Nephron progenitor cell (in vitro differentiated cells): ENCODE results near the gene MEMO1.
"Not testable (repeated sequence)": the region's sequence is repeated elsewhere in the genome, so short reads cannot be mapped to it uniquely, and the experiment has no call there.

ENCODE experiments used
- DNase-seq: peaks from one replicate; pipeline ENCODE4 v3.0.0; 2021
- H3K27ac Mint-ChIP-seq: 2 replicates; pipeline ENCODE4 v1.8.0; 2021; ENCODE audit warnings: mild to moderate bottlenecking, moderate library complexity, mixed read lengths
- H3K27me3 Mint-ChIP-seq: 2 replicates; pipeline ENCODE4 v1.8.0; 2021; ENCODE audit warnings: mild to moderate bottlenecking, low read depth, mixed read lengths; ENCODE audit not compliant: poor library complexity
- H3K36me3 Mint-ChIP-seq: 2 replicates; pipeline ENCODE4 v1.8.0; 2021; ENCODE audit warnings: low read depth, mixed read lengths
- H3K4me1 Mint-ChIP-seq: 2 replicates; pipeline ENCODE4 v1.8.0; 2021; ENCODE audit warnings: mixed read lengths
- H3K4me3 Mint-ChIP-seq: 2 replicates; pipeline ENCODE4 v1.8.0; 2021; ENCODE audit warnings: mild to moderate bottlenecking, moderate library complexity, mixed read lengths
- H3K9me3 Mint-ChIP-seq: 2 replicates; pipeline ENCODE4 v1.8.0; 2021; ENCODE audit warnings: mild to moderate bottlenecking, moderate library complexity, mixed read lengths
- TF ChIP-seq, protein P1 (sequence below): fragments of 200-600 bp; sonication (generic); IDR thresholded peaks from 2 replicates; pipeline ENCODE4 v1.5.0; 2021; ENCODE audit warnings: antibody characterized with exemption

The MEMO1 gene

DNA sequence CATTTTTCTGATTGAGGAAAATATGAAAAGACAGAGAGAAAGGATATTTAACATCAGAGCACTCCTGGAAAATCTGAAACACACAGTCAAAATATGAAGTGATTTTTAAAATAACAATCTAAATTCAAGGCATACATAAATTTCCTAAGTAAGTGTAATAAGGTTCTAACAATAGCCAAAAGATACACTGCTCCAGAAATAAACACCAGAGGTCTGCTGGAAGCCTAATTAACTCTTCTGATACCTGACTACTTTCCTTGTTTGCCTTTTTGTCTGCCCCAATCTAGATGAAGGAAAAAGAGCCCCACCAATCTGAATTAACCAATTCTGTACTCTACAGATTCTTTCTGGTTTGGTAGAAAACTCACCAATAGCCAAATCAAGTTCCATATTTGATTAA lies 87.1 kb downstream of the MEMO1 start:
- Mint-ChIP-seq H3K27me3 (no peaks in the 10 kb centered on the region), H3K4me1 (no peaks in the 10 kb centered on the region), H3K4me3 (no peak overlapping the region), H3K36me3 (peaks cover 49% of the 10 kb centered on the region), H3K9me3 (peaks cover 2% of the 10 kb centered on the region), H3K27ac (no peak overlapping the region)
- TF ChIP-seq, protein P1, sequence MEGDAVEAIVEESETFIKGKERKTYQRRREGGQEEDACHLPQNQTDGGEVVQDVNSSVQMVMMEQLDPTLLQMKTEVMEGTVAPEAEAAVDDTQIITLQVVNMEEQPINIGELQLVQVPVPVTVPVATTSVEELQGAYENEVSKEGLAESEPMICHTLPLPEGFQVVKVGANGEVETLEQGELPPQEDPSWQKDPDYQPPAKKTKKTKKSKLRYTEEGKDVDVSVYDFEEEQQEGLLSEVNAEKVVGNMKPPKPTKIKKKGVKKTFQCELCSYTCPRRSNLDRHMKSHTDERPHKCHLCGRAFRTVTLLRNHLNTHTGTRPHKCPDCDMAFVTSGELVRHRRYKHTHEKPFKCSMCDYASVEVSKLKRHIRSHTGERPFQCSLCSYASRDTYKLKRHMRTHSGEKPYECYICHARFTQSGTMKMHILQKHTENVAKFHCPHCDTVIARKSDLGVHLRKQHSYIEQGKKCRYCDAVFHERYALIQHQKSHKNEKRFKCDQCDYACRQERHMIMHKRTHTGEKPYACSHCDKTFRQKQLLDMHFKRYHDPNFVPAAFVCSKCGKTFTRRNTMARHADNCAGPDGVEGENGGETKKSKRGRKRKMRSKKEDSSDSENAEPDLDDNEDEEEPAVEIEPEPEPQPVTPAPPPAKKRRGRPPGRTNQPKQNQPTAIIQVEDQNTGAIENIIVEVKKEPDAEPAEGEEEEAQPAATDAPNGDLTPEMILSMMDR: no peak
- DNase-seq: no peak

DNA sequence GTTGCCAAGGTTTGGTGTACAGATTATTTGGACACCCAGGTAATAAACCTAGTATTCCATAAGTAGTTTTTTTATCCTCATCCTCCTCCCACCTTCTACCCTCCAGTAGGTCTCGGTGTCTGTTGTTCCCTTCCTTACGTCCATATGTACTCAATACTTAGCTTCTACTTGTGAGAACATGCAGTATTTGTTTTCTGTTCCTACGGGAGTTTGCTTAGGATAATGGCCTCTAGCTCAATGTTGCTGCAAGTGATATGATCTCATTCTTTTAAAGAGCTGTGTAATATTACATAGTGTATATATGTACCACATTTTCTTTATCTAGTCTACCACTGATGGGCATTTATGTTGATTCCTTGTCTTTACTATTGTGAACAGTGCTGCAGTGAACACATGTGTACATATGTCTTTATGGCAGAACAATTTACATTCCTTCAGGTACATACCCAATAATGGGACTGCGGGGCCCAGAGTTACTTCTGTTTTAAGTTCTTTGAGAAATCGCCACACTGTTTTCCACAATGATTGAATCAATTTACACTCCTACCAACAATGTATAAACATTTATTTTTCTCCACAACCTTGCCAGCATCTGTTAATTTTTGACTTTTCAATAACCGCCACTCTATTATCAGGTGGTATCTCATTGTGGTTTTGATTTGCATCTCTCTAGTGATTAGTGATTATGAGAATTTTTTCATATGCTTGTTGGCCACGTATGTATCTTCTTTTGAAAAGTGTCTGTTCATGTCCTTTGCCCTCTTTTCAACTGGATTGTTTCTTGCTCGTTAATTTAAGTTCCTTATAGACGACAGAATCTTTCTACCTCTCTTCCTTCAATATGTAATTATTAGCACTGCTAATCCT lies 88.0 kb downstream of the MEMO1 start:
- Mint-ChIP-seq H3K36me3 (peaks cover 40% of the 10 kb centered on the region), H3K9me3 (no peaks in the 10 kb centered on the region), H3K27ac (no peak overlapping the region), H3K4me3 (no peak overlapping the region), H3K4me1 (no peaks in the 10 kb centered on the region), H3K27me3 (no peaks in the 10 kb centered on the region)
- TF ChIP-seq, protein P1: no peak
- no peak for DNase-seq

DNA sequence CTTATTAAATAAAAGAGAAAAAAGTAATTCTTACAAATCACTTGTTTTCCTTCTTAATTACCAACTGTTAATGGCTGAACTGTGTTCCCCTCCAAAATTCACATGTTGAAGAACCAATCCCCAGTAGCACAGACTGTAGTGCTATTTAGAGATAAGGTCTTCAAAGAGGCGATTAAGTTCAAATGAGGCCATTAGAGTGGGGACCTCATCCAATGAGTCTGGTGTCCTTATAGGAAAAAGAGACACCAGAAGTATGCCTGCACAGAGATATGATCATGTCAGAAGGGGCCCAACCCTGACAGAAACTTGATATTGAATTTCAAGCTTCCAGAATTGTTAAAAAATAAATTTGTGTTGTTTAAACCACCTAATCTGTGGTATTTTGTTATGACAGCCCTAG lies 89.8 kb downstream of the MEMO1 start:
- DNase-seq: no peak
- H3K27me3 Mint-ChIP-seq: no peaks in the 10 kb centered on the region
- TF ChIP-seq, protein P1: no peak
- H3K27ac Mint-ChIP-seq: no peak overlapping the region
- H3K36me3 Mint-ChIP-seq: peaks cover 28% of the 10 kb centered on the region
- H3K9me3 Mint-ChIP-seq: no peaks in the 10 kb centered on the region
- no peaks in the 10 kb centered on the region for H3K4me1 Mint-ChIP-seq
- H3K4me3 Mint-ChIP-seq: no peak overlapping the region

DNA sequence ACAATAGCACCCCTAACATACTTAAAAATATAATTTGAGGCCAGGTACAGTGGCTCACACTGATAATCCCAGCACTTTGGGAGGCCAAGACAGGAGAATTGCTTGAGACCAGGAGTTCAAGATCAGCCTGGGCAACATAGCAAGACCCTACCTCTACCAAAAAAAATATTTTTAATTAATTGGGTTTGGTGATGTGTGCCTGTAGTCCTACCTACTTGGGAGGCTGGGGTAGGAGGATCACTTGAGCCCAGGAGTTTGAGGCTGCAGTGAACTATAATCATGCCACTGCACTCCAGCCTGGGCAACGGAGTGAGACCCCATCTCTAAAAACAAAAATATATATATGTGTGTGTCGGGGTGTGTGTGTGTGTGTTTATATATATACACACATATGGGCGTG lies 91.3 kb downstream of the MEMO1 start:
- Mint-ChIP-seq H3K36me3 (peaks cover 13% of the 10 kb centered on the region), H3K27ac (peak overlapping the region; percentile 92), H3K4me1 (no peaks in the 10 kb centered on the region), H3K4me3 (no peak overlapping the region), H3K9me3 (no peaks in the 10 kb centered on the region), H3K27me3 (no peaks in the 10 kb centered on the region)
- TF ChIP-seq, protein P1: no peak
- no peak for DNase-seq

- TF ChIP-seq, protein P1: no peak
- peaks cover 4% of the 10 kb centered on the region for H3K27me3 Mint-ChIP-seq
- no peak for DNase-seq
- H3K4me1 Mint-ChIP-seq: no peaks in the 10 kb centered on the region
- H3K9me3 Mint-ChIP-seq: peaks cover 10% of the 10 kb centered on the region
- no peak overlapping the region for H3K4me3 Mint-ChIP-seq
- H3K36me3 Mint-ChIP-seq: peaks cover 73% of the 10 kb centered on the region
- H3K27ac Mint-ChIP-seq: no peak overlapping the region
Measured at GRCh38 chr2:31909661-31910060, 101.1 kb downstream of the MEMO1 start.

- Mint-ChIP-seq H3K36me3 (peaks cover 74% of the 10 kb centered on the region), H3K9me3 (peaks cover 10% of the 10 kb centered on the region)
- H3K4me3 Mint-ChIP-seq, H3K27ac Mint-ChIP-seq, H3K27me3 Mint-ChIP-seq, H3K4me1 Mint-ChIP-seq, DNase-seq: not testable (repeated sequence)
Measured at GRCh38 chr2:31907491-31907890, 103.3 kb downstream of the MEMO1 start.
